ENCODE measurements around the gene CDKL4.
"Not testable (repeated sequence)": the region's sequence is repeated elsewhere in the genome, so short reads cannot be mapped to it uniquely, and the experiment has no call there.

Gene CDKL4

DNA sequence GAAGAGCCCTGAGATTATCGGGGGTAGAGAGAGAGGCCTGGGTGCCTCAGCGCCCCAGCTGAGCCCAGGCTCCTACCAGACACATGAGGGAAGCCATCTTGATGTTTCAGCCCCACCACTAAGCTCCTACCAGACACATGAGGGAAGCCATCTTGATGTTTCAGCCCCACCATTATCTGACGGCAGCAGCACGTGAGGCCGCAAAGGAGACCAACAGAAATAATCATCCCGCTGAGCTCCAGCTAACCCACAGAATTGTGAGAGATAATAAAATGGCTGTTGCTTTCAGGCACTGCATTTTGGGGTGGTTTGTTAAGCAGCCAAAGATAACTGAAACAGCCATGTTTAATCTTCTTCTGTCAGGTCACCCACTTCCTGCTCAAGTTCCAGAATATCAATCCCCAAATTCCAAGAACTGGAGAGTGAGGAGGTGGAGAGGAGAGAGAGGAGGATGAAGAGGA, 93.6 kb downstream of the CDKL4 start:
- DNase-seq = no peak
- Histone ChIP-seq H3K36me3 (ENCODE audit: control insufficient read depth, insufficient read depth, low read length) (no peaks in the 10 kb centered on the region), H3K27ac (ENCODE audit: insufficient read depth, low read length, poor library complexity, severe bottlenecking) (no peak overlapping the region), H3K9me3 (ENCODE audit: control insufficient read depth, low read length) (no peaks in the 10 kb centered on the region), H3K4me1 (ENCODE audit: control insufficient read depth, insufficient read depth, low read length, poor library complexity, severe bottlenecking) (no peaks in the 10 kb centered on the region), H3K4me3 (ENCODE audit: insufficient read depth, low read depth, low read length, poor library complexity, severe bottlenecking) (no peak overlapping the region), H3K27me3 (replicated peaks; ENCODE audit: control insufficient read depth, insufficient read depth, low read length, poor library complexity, severe bottlenecking) (no peaks in the 10 kb centered on the region)

GRCh38 chr2:39146630-39147029, 97.1 kb downstream of the CDKL4 start:
- no peaks in the 10 kb centered on the region for H3K9me3 ChIP-seq (ENCODE audit: control insufficient read depth, low read length)
- H3K36me3 ChIP-seq (ENCODE audit: control insufficient read depth, insufficient read depth, low read length) = no peaks in the 10 kb centered on the region
- H3K4me3 ChIP-seq (ENCODE audit: insufficient read depth, low read depth, low read length, poor library complexity, severe bottlenecking) = no peak overlapping the region
- no peaks in the 10 kb centered on the region for H3K27me3 ChIP-seq (replicated peaks; ENCODE audit: control insufficient read depth, insufficient read depth, low read length, poor library complexity, severe bottlenecking)
- H3K4me1 ChIP-seq (ENCODE audit: control insufficient read depth, insufficient read depth, low read length, poor library complexity, severe bottlenecking) = peaks cover 16% of the 10 kb centered on the region
- no peak for DNase-seq
- no peak overlapping the region for H3K27ac ChIP-seq (ENCODE audit: insufficient read depth, low read length, poor library complexity, severe bottlenecking)

DNA sequence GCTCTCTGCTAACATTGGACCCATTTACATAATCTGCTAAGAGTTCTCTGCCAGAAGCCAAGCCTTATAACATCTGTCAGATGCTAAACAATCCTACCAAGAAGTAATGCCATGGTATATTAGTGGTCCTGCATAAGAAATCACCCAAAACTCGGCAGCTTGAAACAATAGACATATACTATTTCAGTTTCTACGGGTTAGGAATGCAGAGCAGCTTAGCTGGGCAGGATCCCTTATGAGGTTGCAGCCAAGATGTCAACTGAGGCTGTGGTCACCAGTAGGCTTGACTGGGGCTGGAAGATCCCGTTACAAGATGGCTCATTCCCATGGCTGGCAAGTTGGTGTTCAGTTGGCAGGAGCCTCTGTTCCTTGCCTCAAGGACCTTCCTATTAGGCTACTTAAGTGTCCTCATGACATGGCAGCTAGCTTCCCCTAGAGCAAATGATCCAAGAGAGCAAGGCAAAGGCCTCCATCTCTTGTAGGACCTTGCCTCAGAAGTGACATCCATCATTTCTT, 97.8 kb downstream of the CDKL4 start:
- no peaks in the 10 kb centered on the region for H3K9me3 ChIP-seq (ENCODE audit: control insufficient read depth, low read length)
- H3K36me3 ChIP-seq (ENCODE audit: control insufficient read depth, insufficient read depth, low read length) = no peaks in the 10 kb centered on the region
- no peaks in the 10 kb centered on the region for H3K27me3 ChIP-seq (replicated peaks; ENCODE audit: control insufficient read depth, insufficient read depth, low read length, poor library complexity, severe bottlenecking)
- H3K27ac ChIP-seq (ENCODE audit: insufficient read depth, low read length, poor library complexity, severe bottlenecking) = no peak overlapping the region
- peaks cover 21% of the 10 kb centered on the region for H3K4me1 ChIP-seq (ENCODE audit: control insufficient read depth, insufficient read depth, low read length, poor library complexity, severe bottlenecking)
- DNase-seq = no peak
- no peak overlapping the region for H3K4me3 ChIP-seq (ENCODE audit: insufficient read depth, low read depth, low read length, poor library complexity, severe bottlenecking)

GRCh38 chr2:39144416-39144815, 99.4 kb downstream of the CDKL4 start:
- H3K27me3 ChIP-seq (replicated peaks; ENCODE audit: control insufficient read depth, insufficient read depth, low read length, poor library complexity, severe bottlenecking) = no peaks in the 10 kb centered on the region
- H3K27ac ChIP-seq (ENCODE audit: insufficient read depth, low read length, poor library complexity, severe bottlenecking) = no peak overlapping the region
- H3K4me3 ChIP-seq (ENCODE audit: insufficient read depth, low read depth, low read length, poor library complexity, severe bottlenecking) = no peak overlapping the region
- DNase-seq = no peak
- peaks cover 24% of the 10 kb centered on the region for H3K4me1 ChIP-seq (ENCODE audit: control insufficient read depth, insufficient read depth, low read length, poor library complexity, severe bottlenecking)
- H3K9me3 ChIP-seq (ENCODE audit: control insufficient read depth, low read length) = no peaks in the 10 kb centered on the region
- no peaks in the 10 kb centered on the region for H3K36me3 ChIP-seq (ENCODE audit: control insufficient read depth, insufficient read depth, low read length)

- H3K36me3 ChIP-seq (ENCODE audit: control insufficient read depth, insufficient read depth, low read length) = no peaks in the 10 kb centered on the region
- no peak for DNase-seq
- peak overlapping the region; percentile 48 for H3K27ac ChIP-seq (ENCODE audit: insufficient read depth, low read length, poor library complexity, severe bottlenecking)
- no peaks in the 10 kb centered on the region for H3K9me3 ChIP-seq (ENCODE audit: control insufficient read depth, low read length)
- no peaks in the 10 kb centered on the region for H3K27me3 ChIP-seq (replicated peaks; ENCODE audit: control insufficient read depth, insufficient read depth, low read length, poor library complexity, severe bottlenecking)
- peaks cover 27% of the 10 kb centered on the region for H3K4me1 ChIP-seq (ENCODE audit: control insufficient read depth, insufficient read depth, low read length, poor library complexity, severe bottlenecking)
- no peak overlapping the region for H3K4me3 ChIP-seq (ENCODE audit: insufficient read depth, low read depth, low read length, poor library complexity, severe bottlenecking)
Measured at GRCh38 chr2:39142904-39143605, 100.7 kb downstream of the CDKL4 start.

DNA sequence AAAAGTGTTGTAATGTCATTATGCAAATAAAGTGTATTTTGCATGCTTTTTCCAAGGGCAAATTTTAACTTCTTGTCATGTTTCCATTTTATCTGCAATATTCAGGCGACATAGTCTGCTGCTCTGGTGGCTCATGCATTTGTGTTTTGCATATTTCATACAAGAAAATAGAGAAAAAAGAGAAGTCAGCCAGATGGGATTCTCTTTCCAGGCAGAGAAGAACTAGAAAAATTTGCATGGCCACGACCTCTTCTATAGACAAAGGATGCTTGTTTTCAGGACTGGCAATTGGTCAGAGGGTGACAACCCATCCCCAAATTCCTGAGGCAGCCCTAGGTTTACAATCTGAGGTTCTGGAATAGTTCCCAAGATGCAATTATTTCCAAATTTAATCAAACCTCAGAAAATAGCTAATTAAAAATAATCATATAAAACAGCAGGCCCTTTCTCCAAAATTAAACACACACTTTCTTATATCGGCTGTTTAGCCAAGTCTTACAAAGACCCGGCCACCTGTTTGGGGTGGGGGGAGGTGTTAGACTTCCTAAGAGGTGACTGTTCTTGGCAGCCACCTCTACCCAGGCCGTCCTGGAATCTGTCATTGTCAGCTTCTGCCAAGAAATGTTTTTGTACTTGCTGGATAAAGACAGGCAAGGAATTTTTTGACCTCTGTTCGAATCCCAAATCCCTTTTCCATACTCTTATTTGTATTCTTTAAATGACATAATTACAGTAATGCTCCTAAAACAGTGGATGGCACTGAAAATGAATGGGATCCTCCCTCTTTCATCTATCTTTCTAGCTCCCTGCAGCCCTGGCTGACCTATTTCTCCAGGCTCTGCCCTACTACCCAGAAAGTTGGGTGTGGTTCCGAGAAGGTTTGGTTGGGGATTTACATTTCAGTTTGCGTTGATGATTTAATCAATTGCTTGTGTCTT, 102.2 kb downstream of the CDKL4 start:
- H3K27me3 ChIP-seq (replicated peaks; ENCODE audit: control insufficient read depth, insufficient read depth, low read length, poor library complexity, severe bottlenecking) = no peaks in the 10 kb centered on the region
- H3K4me1 ChIP-seq (ENCODE audit: control insufficient read depth, insufficient read depth, low read length, poor library complexity, severe bottlenecking) = peaks cover 32% of the 10 kb centered on the region
- H3K4me3 ChIP-seq (ENCODE audit: insufficient read depth, low read depth, low read length, poor library complexity, severe bottlenecking) = no peak overlapping the region
- DNase-seq = no peak
- H3K9me3 ChIP-seq (ENCODE audit: control insufficient read depth, low read length) = no peaks in the 10 kb centered on the region
- H3K36me3 ChIP-seq (ENCODE audit: control insufficient read depth, insufficient read depth, low read length) = no peaks in the 10 kb centered on the region
- H3K27ac ChIP-seq (ENCODE audit: insufficient read depth, low read length, poor library complexity, severe bottlenecking) = peak overlapping the region; percentile 48

DNA sequence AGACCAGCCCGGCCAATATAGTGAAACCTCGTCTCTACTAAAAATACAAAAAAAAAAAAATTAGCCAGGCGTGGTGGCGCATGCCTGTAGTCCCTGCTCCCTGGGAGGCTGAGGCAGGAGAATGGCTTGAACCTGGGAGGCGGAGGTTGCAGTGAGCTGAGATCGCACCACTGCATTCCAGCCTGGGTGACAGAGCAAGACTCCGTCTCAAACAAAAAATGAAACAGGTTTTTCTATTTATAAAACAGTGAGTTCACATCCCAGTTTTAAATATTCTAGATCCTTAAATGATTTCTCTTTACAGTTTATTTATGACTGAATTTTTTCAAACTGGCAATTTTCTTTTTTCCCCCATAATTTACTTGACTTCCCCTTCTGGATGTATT, 102.8 kb downstream of the CDKL4 start:
- not testable (repeated sequence) for H3K9me3 ChIP-seq (ENCODE audit: control insufficient read depth, low read length); H3K36me3 ChIP-seq (ENCODE audit: control insufficient read depth, insufficient read depth, low read length); H3K4me3 ChIP-seq (ENCODE audit: insufficient read depth, low read depth, low read length, poor library complexity, severe bottlenecking); H3K27me3 ChIP-seq (replicated peaks; ENCODE audit: control insufficient read depth, insufficient read depth, low read length, poor library complexity, severe bottlenecking); DNase-seq; H3K27ac ChIP-seq (ENCODE audit: insufficient read depth, low read length, poor library complexity, severe bottlenecking)
- H3K4me1 ChIP-seq (ENCODE audit: control insufficient read depth, insufficient read depth, low read length, poor library complexity, severe bottlenecking) = peaks cover 35% of the 10 kb centered on the region

GRCh38 chr2:39140322-39140847, 103.4 kb downstream of the CDKL4 start:
- DNase-seq = no peak
- H3K27me3 ChIP-seq (replicated peaks; ENCODE audit: control insufficient read depth, insufficient read depth, low read length, poor library complexity, severe bottlenecking) = no peaks in the 10 kb centered on the region
- no peak overlapping the region for H3K27ac ChIP-seq (ENCODE audit: insufficient read depth, low read length, poor library complexity, severe bottlenecking)
- no peak overlapping the region for H3K4me3 ChIP-seq (ENCODE audit: insufficient read depth, low read depth, low read length, poor library complexity, severe bottlenecking)
- no peaks in the 10 kb centered on the region for H3K9me3 ChIP-seq (ENCODE audit: control insufficient read depth, low read length)
- no peaks in the 10 kb centered on the region for H3K36me3 ChIP-seq (ENCODE audit: control insufficient read depth, insufficient read depth, low read length)
- H3K4me1 ChIP-seq (ENCODE audit: control insufficient read depth, insufficient read depth, low read length, poor library complexity, severe bottlenecking) = peaks cover 41% of the 10 kb centered on the region

GRCh38 chr2:39139511-39140237, 104.1 kb downstream of the CDKL4 start:
- no peak overlapping the region for H3K4me3 ChIP-seq (ENCODE audit: insufficient read depth, low read depth, low read length, poor library complexity, severe bottlenecking)
- no peak overlapping the region for H3K27ac ChIP-seq (ENCODE audit: insufficient read depth, low read length, poor library complexity, severe bottlenecking)
- peaks cover 41% of the 10 kb centered on the region for H3K4me1 ChIP-seq (ENCODE audit: control insufficient read depth, insufficient read depth, low read length, poor library complexity, severe bottlenecking)

More at GRCh38 chr2:39139511-39140237, 104.1 kb downstream of the CDKL4 start:
- Histone ChIP-seq H3K9me3 (ENCODE audit: control insufficient read depth, low read length) (no peaks in the 10 kb centered on the region), H3K36me3 (ENCODE audit: control insufficient read depth, insufficient read depth, low read length) (no peaks in the 10 kb centered on the region), H3K27me3 (replicated peaks; ENCODE audit: control insufficient read depth, insufficient read depth, low read length, poor library complexity, severe bottlenecking) (no peaks in the 10 kb centered on the region)
- DNase-seq = no peak
